Natural killer cell treated with Interleukin-12 subunit alpha and Interleukin-12 subunit beta and Interleukin-15 and Interleukin-18, amount 100 ng/mL, for 72 hours (primary cell): ENCODE measurements around the gene PHIP. TPM values are rescaled to one million over a fixed set of nuclear protein-coding genes. Genes with fewer than 3 reads are reported as not detected.

Experiments
- ATAC-seq, 2 donors: fragments of 150-1000 bp; cut with Tn5 transposase in 1 of 2; sonication (Bioruptor Pico), chemical (Tn5 transposase) in 1 of 2; 2 replicates each; pipeline ENCODE4 v1.10.0; 2021
- DNase-seq: peaks from one replicate; pipeline ENCODE4 v3.0.0; 2022; ENCODE audit warnings: low spot score
- H3K27ac Mint-ChIP-seq, 2 donors: 1 replicate in 1 of 2; 2 replicates in 1 of 2; pipeline ENCODE4 v1.8.0; 2022; ENCODE audit warnings: mixed read lengths in 2 of 2, mild to moderate bottlenecking in 1 of 2, moderate library complexity in 1 of 2
- H3K27me3 Mint-ChIP-seq, 2 donors: 1 replicate in 1 of 2; 2 replicates in 1 of 2; pipeline ENCODE4 v1.8.0; 2022; ENCODE audit warnings: mixed read lengths in 2 of 2
- H3K36me3 Mint-ChIP-seq: one replicate; pipeline ENCODE4 v1.8.0; 2022; ENCODE audit warnings: mixed read lengths
- H3K4me1 Mint-ChIP-seq, 2 donors: 1 replicate in 1 of 2; 2 replicates in 1 of 2; pipeline ENCODE4 v1.8.0; 2022; ENCODE audit warnings: low read depth in 2 of 2, mixed read lengths in 2 of 2, mild to moderate bottlenecking in 1 of 2
- H3K4me3 Mint-ChIP-seq: one replicate; pipeline ENCODE4 v1.8.0; 2022; ENCODE audit warnings: mixed read lengths
- H3K9me3 Mint-ChIP-seq: 2 replicates; pipeline ENCODE4 v1.8.0; 2022; ENCODE audit warnings: mixed read lengths
- total RNA-seq, 2 donors: library from RNA; stranded (reverse); gene quantifications; one replicate each; pipeline ENCODE4 v1.2.3, GENCODE V29; 2022

The PHIP gene
- total RNA-seq, 2 donors from 2014 or later = 34.8 to 40.7 TPM

GRCh38 chr6:79081663-79082062 is 3.6 kb upstream of the PHIP start:
- Mint-ChIP-seq H3K36me3 (no peaks in the 10 kb centered on the region), H3K27me3 (peaks cover 17 to 20% of the 10 kb centered on the region in 2 donors), H3K4me3 (no peak overlapping the region), H3K9me3 (no peaks in the 10 kb centered on the region), H3K4me1 (peaks cover 15 to 21% of the 10 kb centered on the region in 2 donors), H3K27ac (no peak overlapping the region)
- DNase-seq = no peak
- no peak for ATAC-seq

GRCh38 chr6:79079561-79080041 is 1.5 kb upstream of the PHIP start:
- Mint-ChIP-seq H3K27me3 (peaks cover 14 to 15% of the 10 kb centered on the region in 2 donors), H3K9me3 (no peaks in the 10 kb centered on the region), H3K27ac (peak overlapping the region; percentile 93 to 95), H3K36me3 (no peaks in the 10 kb centered on the region), H3K4me3 (peak overlapping the region; percentile 97), H3K4me1 (peaks cover 21 to 39% of the 10 kb centered on the region in 2 donors)
- DNase-seq = no peak
- ATAC-seq = no peak

GRCh38 chr6:79077715-79078074 is 359 bp downstream of the PHIP start:
- Mint-ChIP-seq H3K4me1 (peaks cover 18 to 51% of the 10 kb centered on the region in 2 donors), H3K4me3 (peak overlapping the region; percentile 97), H3K27me3 (peaks cover 7 to 10% of the 10 kb centered on the region in 2 donors)

GRCh38 chr6:79076782-79077641 is 1.0 kb downstream of the PHIP start:
- H3K36me3 Mint-ChIP-seq = no peaks in the 10 kb centered on the region
- DNase-seq (peak; percentile 92), ATAC-seq (peak; percentile 78 to 81)
- H3K9me3 Mint-ChIP-seq = no peaks in the 10 kb centered on the region
- peaks cover 3 to 5% of the 10 kb centered on the region in 2 donors for H3K27me3 Mint-ChIP-seq
- H3K27ac Mint-ChIP-seq = peak overlapping the region; percentile 89 to 93
- peak overlapping the region; percentile 97 for H3K4me3 Mint-ChIP-seq
- H3K4me1 Mint-ChIP-seq = peaks cover 18 to 58% of the 10 kb centered on the region in 2 donors

More at GRCh38 chr6:79077715-79078074, 359 bp downstream of the PHIP start:
- H3K36me3 Mint-ChIP-seq = no peaks in the 10 kb centered on the region
- ATAC-seq (peak; percentile 43 to 57), DNase-seq (no peak)
- H3K27ac Mint-ChIP-seq = peak overlapping the region; percentile 93 to 95
- H3K9me3 Mint-ChIP-seq = no peaks in the 10 kb centered on the region

- Mint-ChIP-seq H3K4me1 (peaks cover 19 to 65% of the 10 kb centered on the region in 2 donors), H3K27ac (peak overlapping the region; percentile 89 to 93), H3K4me3 (peak overlapping the region; percentile 97), H3K9me3 (no peaks in the 10 kb centered on the region), H3K36me3 (no peaks in the 10 kb centered on the region), H3K27me3 (no peaks in the 10 kb centered on the region)
- DNase-seq (no peak), ATAC-seq (no peak)
Measured at GRCh38 chr6:79076160-79076559, 1.9 kb downstream of the PHIP start.

- Mint-ChIP-seq H3K4me1 (peaks cover 22 to 67% of the 10 kb centered on the region in 2 donors), H3K36me3 (no peaks in the 10 kb centered on the region), H3K4me3 (peak overlapping the region; percentile 58), H3K27ac (peak overlapping the region in 1 of 2 donors; percentile 58), H3K27me3 (no peaks in the 10 kb centered on the region), H3K9me3 (no peaks in the 10 kb centered on the region)
- DNase-seq = no peak
- ATAC-seq = no peak
Measured at GRCh38 chr6:79073888-79074287, 4.2 kb downstream of the PHIP start.

- Mint-ChIP-seq H3K36me3 (no peaks in the 10 kb centered on the region), H3K27ac (peak overlapping the region in 1 of 2 donors; percentile 58), H3K4me1 (peaks cover 17 to 62% of the 10 kb centered on the region in 2 donors), H3K9me3 (no peaks in the 10 kb centered on the region), H3K27me3 (no peaks in the 10 kb centered on the region), H3K4me3 (peak overlapping the region; percentile 63)
- DNase-seq = no peak
- no peak for ATAC-seq
Measured at GRCh38 chr6:79072640-79073181, 5.3 kb downstream of the PHIP start.

- H3K4me1 Mint-ChIP-seq = peaks cover 20 to 59% of the 10 kb centered on the region in 2 donors
Measured at GRCh38 chr6:79071547-79071946, 6.5 kb downstream of the PHIP start.

GRCh38 chr6:79070206-79070825 is 7.7 kb downstream of the PHIP start:
- ATAC-seq (no peak), DNase-seq (no peak)
- H3K4me3 Mint-ChIP-seq = peak overlapping the region; percentile 58
- peak overlapping the region in 1 of 2 donors; percentile 60 for H3K27ac Mint-ChIP-seq
- H3K27me3 Mint-ChIP-seq = no peaks in the 10 kb centered on the region
- H3K9me3 Mint-ChIP-seq = no peaks in the 10 kb centered on the region
- H3K4me1 Mint-ChIP-seq = peaks cover 16 to 52% of the 10 kb centered on the region in 2 donors
- no peaks in the 10 kb centered on the region for H3K36me3 Mint-ChIP-seq

More at GRCh38 chr6:79071547-79071946, 6.5 kb downstream of the PHIP start:
- H3K36me3 Mint-ChIP-seq = no peaks in the 10 kb centered on the region
- no peaks in the 10 kb centered on the region for H3K9me3 Mint-ChIP-seq
- ATAC-seq (peak in 1 of 2 donors; percentile 61), DNase-seq (no peak)
- peak overlapping the region; percentile 58 for H3K4me3 Mint-ChIP-seq
- no peaks in the 10 kb centered on the region for H3K27me3 Mint-ChIP-seq
- H3K27ac Mint-ChIP-seq = peak overlapping the region in 1 of 2 donors; percentile 60

- DNase-seq (no peak), ATAC-seq (no peak)
- Mint-ChIP-seq H3K36me3 (no peaks in the 10 kb centered on the region), H3K27ac (no peak overlapping the region), H3K27me3 (no peaks in the 10 kb centered on the region), H3K4me1 (peaks cover 13 to 22% of the 10 kb centered on the region in 2 donors), H3K4me3 (no peak overlapping the region), H3K9me3 (no peaks in the 10 kb centered on the region)
Measured at GRCh38 chr6:79066828-79067227, 11.2 kb downstream of the PHIP start.

- H3K27me3 Mint-ChIP-seq = no peaks in the 10 kb centered on the region
- no peak overlapping the region for H3K27ac Mint-ChIP-seq
- H3K4me3 Mint-ChIP-seq = no peak overlapping the region
- peaks cover 13 to 19% of the 10 kb centered on the region in 2 donors for H3K4me1 Mint-ChIP-seq
- no peak for ATAC-seq
- DNase-seq = no peak
- no peaks in the 10 kb centered on the region for H3K9me3 Mint-ChIP-seq
- H3K36me3 Mint-ChIP-seq = no peaks in the 10 kb centered on the region
Measured at GRCh38 chr6:79066330-79066729, 11.7 kb downstream of the PHIP start.

- Mint-ChIP-seq H3K27ac (no peak overlapping the region), H3K27me3 (no peaks in the 10 kb centered on the region), H3K4me1 (peaks cover 6 to 8% of the 10 kb centered on the region in 2 donors), H3K9me3 (no peaks in the 10 kb centered on the region), H3K4me3 (no peak overlapping the region), H3K36me3 (no peaks in the 10 kb centered on the region)
- ATAC-seq (no peak), DNase-seq (no peak)
Measured at GRCh38 chr6:79065232-79065631, 12.8 kb downstream of the PHIP start.

GRCh38 chr6:79064635-79065034 is 13.4 kb downstream of the PHIP start:
- Mint-ChIP-seq H3K4me3 (no peak overlapping the region), H3K27me3 (no peaks in the 10 kb centered on the region)

More at GRCh38 chr6:79064635-79065034, 13.4 kb downstream of the PHIP start:
- ATAC-seq = no peak
- H3K36me3 Mint-ChIP-seq = peaks cover 2% of the 10 kb centered on the region
- DNase-seq = no peak
- H3K4me1 Mint-ChIP-seq = peaks cover 5% of the 10 kb centered on the region in 2 donors
- H3K9me3 Mint-ChIP-seq = no peaks in the 10 kb centered on the region
- no peak overlapping the region for H3K27ac Mint-ChIP-seq
